Motor neuron (in vitro differentiated cells): ENCODE data around the gene HPN. TPM values are rescaled to one million over a fixed set of nuclear protein-coding genes. Genes with fewer than 3 reads are reported as not detected.
"Not testable (repeated sequence)": the region's sequence is repeated elsewhere in the genome, so short reads cannot be mapped to it uniquely, and the experiment has no call there.

ENCODE experiments used
- ATAC-seq, 8 experiments: fragments of 200-7000 bp; cut with Tn5 transposase; replicated peaks in 6 of 8; 2 replicates each; pipeline ENCODE4 v1.8.0; 2021; ENCODE audit warnings: mild to moderate bottlenecking in 8 of 8, moderate library complexity in 8 of 8
- H3K27ac ChIP-seq, 2 donors: fragments of 250-450 bp; sonication (Bioruptor Pico); 2 replicates each; pipeline ENCODE4 v1.9.0; 2021; ENCODE audit warnings: antibody characterized with exemption in 2 of 2, mild to moderate bottlenecking in 2 of 2, moderate library complexity in 1 of 2
- H3K4me1 ChIP-seq, 2 donors: fragments of 250-450 bp; sonication (Bioruptor Pico); replicated peaks in 1 of 2; 2 replicates each; pipeline ENCODE4 v1.6.1; 2021; ENCODE audit warnings: antibody characterized with exemption in 2 of 2, mild to moderate bottlenecking in 2 of 2, moderate library complexity in 1 of 2
- H3K4me3 ChIP-seq, 5 donors: fragments of 250-450 bp; sonication (Bioruptor Pico); 2 replicates each; pipeline ENCODE4 v1.9.0; 2021; ENCODE audit warnings: antibody characterized with exemption in 5 of 5, mild to moderate bottlenecking in 5 of 5, moderate library complexity in 4 of 5
- WGBS, 10 experiments: fragments of 450-650 bp; shearing (Covaris generic); methylation state at CpG; one replicate each; pipeline ENCODE4 v1.0.0; 2022; 5-methylcytosine and 5-hydroxymethylcytosine counted together
- in situ Hi-C, 9 experiments: fragments of 400-800 bp; cut with MboI; loops; one replicate each; pipeline ENCODE4 v1.15.0; 2021; ENCODE audit warnings: low sequenced_read_pairs in 9 of 9, low pct_unique_long_range_greater_than_20kb in 2 of 9; ENCODE audit not compliant: unreplicated experiment in 9 of 9
- total RNA-seq, 8 experiments: library from RNA; unstranded; fragments of 300-600 nt; gene quantifications; 2 replicates each; pipeline versions ENCODE4 v1.2.3 to v1.2.4, GENCODE V29; 2022

The HPN gene
- total RNA-seq, 8 experiments from 2014 or later, result 0.09 to 0.95 (median 0.45) TPM; not detected in 1

GRCh38 chr19:35024095-35024494 lies 17.4 kb upstream of the HPN start:
- no peak overlapping the region for H3K27ac ChIP-seq
- 90 to 100% (median 100%) methylated on average over 1 to 3 of the region's 6 CpGs; no CpG with 5 or more reads in 4 of the 10 experiments for WGBS, 10 experiments
- in situ Hi-C loops, result no loop called here
- H3K4me1 ChIP-seq, result no peaks in the 10 kb centered on the region
- no peak for ATAC-seq
- no peak overlapping the region for H3K4me3 ChIP-seq

- Histone ChIP-seq H3K4me1 (no peaks in the 10 kb centered on the region), H3K4me3 (no peak overlapping the region), H3K27ac (no peak overlapping the region)
- in situ Hi-C loops, result no loop called here
- no peak for ATAC-seq
- 100% methylated on average over 3 of the region's 21 CpGs; no CpG with 5 or more reads in 9 of the 10 experiments for WGBS, 10 experiments
These were observed 15.6 kb upstream of the HPN start for GRCh38 chr19:35025969-35026368.

GRCh38 chr19:35026418-35026817 lies 15.1 kb upstream of the HPN start:
- Histone ChIP-seq H3K4me1 (peaks cover 0 to 3% of the 10 kb centered on the region in 2 donors), H3K27ac (no peak overlapping the region), H3K4me3 (no peak overlapping the region)
- in situ Hi-C loops, result no loop called here
- WGBS, 10 experiments, result 89% methylated on average over 5 of the region's 6 CpGs; no CpG with 5 or more reads in 9 of the 10 experiments
- no peak for ATAC-seq

- no peak for ATAC-seq
- in situ Hi-C loops, result no loop called here
- no peak overlapping the region for H3K4me3 ChIP-seq
- no peak overlapping the region for H3K27ac ChIP-seq
- WGBS, 10 experiments, result 40 to 100% (median 89%) methylated on average over 1 to 7 of the region's 8 CpGs; no CpG with 5 or more reads in 2 of the 10 experiments
- peaks cover 0 to 3% of the 10 kb centered on the region in 2 donors for H3K4me1 ChIP-seq
These were observed 14.5 kb upstream of the HPN start for GRCh38 chr19:35027009-35027408.

- H3K4me1 ChIP-seq, result peaks cover 0 to 3% of the 10 kb centered on the region in 2 donors
- no peak for ATAC-seq
- H3K4me3 ChIP-seq, result no peak overlapping the region
- 60 to 100% (median 85%) methylated on average over 1 to 4 of the region's 7 CpGs; no CpG with 5 or more reads in 2 of the 10 experiments for WGBS, 10 experiments
- no peak overlapping the region for H3K27ac ChIP-seq
- in situ Hi-C loops, result no loop called here
These were observed 13.5 kb upstream of the HPN start for GRCh38 chr19:35027851-35028599.

GRCh38 chr19:35028600-35028885 lies 13.0 kb upstream of the HPN start:
- ATAC-seq, H3K4me3 ChIP-seq, H3K4me1 ChIP-seq, H3K27ac ChIP-seq, in situ Hi-C loops: not testable (repeated sequence)
- 87 to 100% (median 94%) methylated on average over 1 to 3 of the region's 3 CpGs; no CpG with 5 or more reads in 7 of the 10 experiments for WGBS, 10 experiments

GRCh38 chr19:35029275-35029736 lies 12.2 kb upstream of the HPN start:
- in situ Hi-C loops, ATAC-seq, H3K27ac ChIP-seq, H3K4me3 ChIP-seq, H3K4me1 ChIP-seq: not testable (repeated sequence)
- 83 to 93% (median 88%) methylated on average over 3 to 6 of the region's 11 CpGs; no CpG with 5 or more reads in 5 of the 10 experiments for WGBS, 10 experiments

- in situ Hi-C loops, result no loop called here
- WGBS, 10 experiments, result 0 to 67% (median 15%) methylated on average over 1 to 2 of the region's 11 CpGs; no CpG with 5 or more reads in 4 of the 10 experiments
- Histone ChIP-seq H3K27ac (no peak overlapping the region), H3K4me3 (peak overlapping the region; percentile 42 to 90 (median 67)), H3K4me1 (peaks cover 0 to 3% of the 10 kb centered on the region in 2 donors)
- peak in 4 of 8 experiments; percentile 1 to 4 (median 3) for ATAC-seq
These were observed 11.7 kb upstream of the HPN start for GRCh38 chr19:35029737-35030256.

- no peak within 1 kb of the TSS for H3K27ac ChIP-seq
These were observed 11.1 kb upstream of the HPN start, which contains the start of gene SCN1B for GRCh38 chr19:35030257-35031071. SCN1B (plus strand) TSS chr19:35030470; CDS start chr19:35030821, 351 bp downstream.

GRCh38 chr19:35031072-35031881 lies 10.2 kb upstream of the HPN start:
- ATAC-seq, result peak in 6 of 8 experiments; percentile 6 to 41 (median 16)
- WGBS, 10 experiments, result 0 to 38% (median 5%) methylated on average over 3 to 9 of the region's 31 CpGs; no CpG with 5 or more reads in 2 of the 10 experiments
- H3K4me1 ChIP-seq, result peaks cover 0 to 3% of the 10 kb centered on the region in 2 donors
- no peak overlapping the region for H3K27ac ChIP-seq
- peak overlapping the region; percentile 42 to 90 (median 67) for H3K4me3 ChIP-seq
- in situ Hi-C loops, result no loop called here

More at GRCh38 chr19:35030257-35031071, 11.1 kb upstream of the HPN start, which contains the start of gene SCN1B:
- Histone ChIP-seq H3K4me3 (peak within 1 kb of the TSS; percentile 42 to 90 (median 67)), H3K4me1 (peaks cover 0 to 3% of the 10 kb centered on the region in 2 donors)
- no CpG with 5 or more reads among the region's 118 CpGs for WGBS, 10 experiments
- in situ Hi-C loops, result no loop called here
- ATAC-seq, result peak; percentile 83 to 92 (median 86)

- 83 to 100% (median 93%) methylated on average over 1 of the region's 17 CpGs; no CpG with 5 or more reads in 6 of the 10 experiments for WGBS, 10 experiments
- no peak for ATAC-seq
- Histone ChIP-seq H3K4me3 (no peak overlapping the region), H3K4me1 (peaks cover 0 to 3% of the 10 kb centered on the region in 2 donors), H3K27ac (no peak overlapping the region)
- in situ Hi-C loops, result no loop called here
These were observed 9.1 kb upstream of the HPN start for GRCh38 chr19:35032356-35032865.
